GM23248 (cell line): ENCODE measurements around the gene HOXA11.

Experiments used
- EZH2 ChIP-seq: fragments of 200-600 bp; sonication (generic); IDR thresholded peaks from 2 replicates; pipeline ENCODE4 v1.6.1; 2018; ENCODE audit warnings: antibody characterized with exemption, mild to moderate bottlenecking; ENCODE audit not compliant: insufficient read depth, poor library complexity, severe bottlenecking
- EZH2phosphoT487 ChIP-seq: fragments of 200-600 bp; sonication (generic); IDR thresholded peaks from 2 replicates; pipeline ENCODE4 v1.6.1; 2018; ENCODE audit warnings: antibody characterized with exemption, moderate library complexity, mild to moderate bottlenecking, low read depth; ENCODE audit not compliant: insufficient read depth

- TF ChIP-seq EZH2phosphoT487 (no peak), EZH2 (no peak)
Measured at GRCh38 chr7:27198871-27199801, 14.1 kb upstream of the HOXA11 start.
